ENCODE results near the gene MT1B. TPM values are rescaled to one million over a fixed set of nuclear protein-coding genes. Genes with fewer than 3 reads are reported as not detected.

MT1B gene
- total RNA-seq, 2 experiments from 2014 or later = not detected

GRCh38 chr16:56641166-56641565 is 10.5 kb upstream of the MT1B start:
- no TSS peak for BruUV-seq (replicated peaks)
- Histone ChIP-seq H3K9me3 (ENCODE audit: low read length) (no peaks in the 10 kb centered on the region), H3K4me2 (ENCODE audit: low read length) (no peak overlapping the region), H3K4me1 (ENCODE audit: insufficient read depth, low read length, poor library complexity, severe bottlenecking) (no peaks in the 10 kb centered on the region), H2AFZ (ENCODE audit: low read length) (no peak overlapping the region), H3K9me2 (ENCODE audit: insufficient read depth, low read length) (no peaks in the 10 kb centered on the region), H3K36me3 (ENCODE audit: insufficient read depth, low read length) (no peaks in the 10 kb centered on the region), H3K4me3 (ENCODE audit: low read depth, low read length, poor library complexity, severe bottlenecking) (no peak overlapping the region), H3K79me2 (ENCODE audit: insufficient read depth, low read depth, low read length) (no peaks in the 10 kb centered on the region), H4K20me1 (ENCODE audit: insufficient read depth, low read length) (no peaks in the 10 kb centered on the region), H3K27ac (ENCODE audit: low read depth, low read length, poor library complexity, severe bottlenecking) (no peak overlapping the region)
- no peak for DNase-seq (ENCODE audit: low spot score)
- intact Hi-C loops (cut with micrococcal nuclease; ENCODE audit: unreplicated experiment) = no loop called here
- TF ChIP-seq CTCF (conservative IDR thresholded peaks at IDR 0.05; ENCODE audit: low read length) (no peak), EZH2phosphoT487 (IDR thresholded peaks at IDR 0.05; ENCODE audit: borderline replicate concordance, low read depth, low read length) (no peak)
- ChIA-PET CTCF (ENCODE audit: unreplicated experiment) (no interaction called here), POLR2A (interaction anchor here (0.6 kb wide), 1 partner anchor 155 kb away, joined by 3 read pairs; no protein-coding TSS in a partner anchor)

- no TSS peak for BruUV-seq (replicated peaks)
- no peak overlapping the region for H3K4me2 ChIP-seq (ENCODE audit: low read length)
- ChIA-PET POLR2A (interaction anchor here (0.5 to 0.6 kb wide), 2 partner anchors 105 to 138 kb away, joined by 3 read pairs; no protein-coding TSS in a partner anchor), CTCF (ENCODE audit: unreplicated experiment) (no interaction called here)
- no peaks in the 10 kb centered on the region for H4K20me1 ChIP-seq (ENCODE audit: insufficient read depth, low read length)
- H3K4me3 ChIP-seq (ENCODE audit: low read depth, low read length, poor library complexity, severe bottlenecking) = no peak overlapping the region
- H3K79me2 ChIP-seq (ENCODE audit: insufficient read depth, low read depth, low read length) = no peaks in the 10 kb centered on the region
- no peak for DNase-seq (ENCODE audit: low spot score)
- no peaks in the 10 kb centered on the region for H3K9me3 ChIP-seq (ENCODE audit: low read length)
- H3K36me3 ChIP-seq (ENCODE audit: insufficient read depth, low read length) = no peaks in the 10 kb centered on the region
- no peaks in the 10 kb centered on the region for H3K4me1 ChIP-seq (ENCODE audit: insufficient read depth, low read length, poor library complexity, severe bottlenecking)
- intact Hi-C loops (cut with micrococcal nuclease; ENCODE audit: unreplicated experiment) = no loop called here
- no peaks in the 10 kb centered on the region for H3K9me2 ChIP-seq (ENCODE audit: insufficient read depth, low read length)
- H2AFZ ChIP-seq (ENCODE audit: low read length) = no peak overlapping the region
- no peak overlapping the region for H3K27ac ChIP-seq (ENCODE audit: low read depth, low read length, poor library complexity, severe bottlenecking)
- TF ChIP-seq EZH2phosphoT487 (IDR thresholded peaks at IDR 0.05; ENCODE audit: borderline replicate concordance, low read depth, low read length) (no peak), CTCF (conservative IDR thresholded peaks at IDR 0.05; ENCODE audit: low read length) (no peak)
These were observed 8.5 kb upstream of the MT1B start for GRCh38 chr16:56643080-56643778.

- H4K20me1 ChIP-seq (ENCODE audit: insufficient read depth, low read length) = no peaks in the 10 kb centered on the region
- H3K4me2 ChIP-seq (ENCODE audit: low read length) = no peak overlapping the region
- intact Hi-C loops (cut with micrococcal nuclease; ENCODE audit: unreplicated experiment) = no loop called here
- no peak for DNase-seq (ENCODE audit: low spot score)
- ChIA-PET POLR2A (interaction anchor here (0.6 kb wide), 1 partner anchor 138 kb away, joined by 3 read pairs; no protein-coding TSS in a partner anchor), CTCF (ENCODE audit: unreplicated experiment) (no interaction called here)
- no peak for TF ChIP-seq CTCF (conservative IDR thresholded peaks at IDR 0.05; ENCODE audit: low read length)
- TF ChIP-seq EZH2phosphoT487 (IDR thresholded peaks at IDR 0.05; ENCODE audit: borderline replicate concordance, low read depth, low read length) = no peak
- no peaks in the 10 kb centered on the region for H3K36me3 ChIP-seq (ENCODE audit: insufficient read depth, low read length)
- no peak overlapping the region for H3K4me3 ChIP-seq (ENCODE audit: low read depth, low read length, poor library complexity, severe bottlenecking)
- no peak overlapping the region for H2AFZ ChIP-seq (ENCODE audit: low read length)
- no peaks in the 10 kb centered on the region for H3K79me2 ChIP-seq (ENCODE audit: insufficient read depth, low read depth, low read length)
- H3K9me3 ChIP-seq (ENCODE audit: low read length) = no peaks in the 10 kb centered on the region
- no peaks in the 10 kb centered on the region for H3K9me2 ChIP-seq (ENCODE audit: insufficient read depth, low read length)
- H3K4me1 ChIP-seq (ENCODE audit: insufficient read depth, low read length, poor library complexity, severe bottlenecking) = no peaks in the 10 kb centered on the region
- H3K27ac ChIP-seq (ENCODE audit: low read depth, low read length, poor library complexity, severe bottlenecking) = no peak overlapping the region
- no TSS peak for BruUV-seq (replicated peaks)
These were observed 7.9 kb upstream of the MT1B start for GRCh38 chr16:56643833-56644232.

Data from OCI-LY7 (cell line).